ENCODE results near the gene CAPNS2.

The CAPNS2 gene

DNA sequence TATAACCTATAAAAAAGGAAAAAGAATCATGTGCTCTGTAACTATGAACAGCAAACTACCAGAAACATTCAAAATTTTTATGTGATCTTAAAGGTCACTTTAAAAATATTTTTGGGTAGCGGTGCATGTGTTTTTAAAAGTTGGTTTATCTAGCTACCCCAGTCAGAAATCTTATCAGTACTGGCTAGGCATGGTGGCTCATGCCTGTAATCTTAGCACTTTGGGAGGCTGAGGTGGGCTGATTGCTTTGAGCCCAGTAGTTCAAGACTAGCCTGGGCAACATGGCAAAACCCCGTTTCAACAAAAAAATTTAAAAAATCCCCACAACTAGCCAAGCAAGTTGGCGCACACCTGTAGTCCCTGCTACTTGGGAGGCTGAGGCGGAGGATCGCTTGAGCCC is 3.7 kb downstream of the CAPNS2 start:
- no peak for DNase-seq (ENCODE audit: low spot score)
- TF ChIP-seq CTCF (IDR thresholded peaks at IDR 0.05; ENCODE audit: extremely low read depth, insufficient read depth, missing control alignments) = no peak
- in situ Hi-C loops (cut with MboI; ENCODE audit: low pct_unique_long_range_greater_than_20kb, low sequenced_read_pairs, unreplicated experiment) = no loop called here

DNA sequence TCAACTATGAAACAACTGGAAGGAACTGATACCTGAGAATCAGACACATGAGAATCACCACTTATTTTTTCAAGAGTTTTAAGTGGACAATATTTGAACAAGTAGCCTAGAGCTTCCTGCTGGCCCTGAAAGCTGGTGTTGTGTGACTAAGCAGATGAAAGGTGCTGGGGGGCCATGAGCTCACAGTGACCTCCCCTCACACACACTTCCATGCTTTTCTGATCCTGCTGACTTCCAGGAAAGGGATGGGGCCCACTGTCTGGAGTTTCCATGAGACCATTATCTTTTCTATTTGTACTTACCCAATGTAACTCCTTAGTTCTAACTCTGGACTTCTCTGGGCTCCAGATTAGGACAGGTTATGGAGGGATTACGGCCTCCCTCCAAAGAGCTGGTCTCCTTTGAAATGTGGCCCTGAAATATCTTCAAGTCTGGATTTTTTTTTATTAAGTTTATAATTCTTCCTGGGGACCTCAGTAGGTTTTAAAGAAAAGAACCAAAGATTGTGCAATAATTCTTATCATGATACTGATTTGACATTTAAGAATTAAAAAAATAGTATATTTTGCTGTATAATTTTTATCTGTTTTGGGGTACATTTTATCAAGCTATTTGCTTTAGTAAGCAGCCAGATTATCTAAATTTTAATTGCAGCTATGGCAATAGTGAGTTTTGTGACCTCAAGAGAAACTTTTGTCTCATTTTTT is 4.9 kb downstream of the CAPNS2 start:
- no peak for DNase-seq (ENCODE audit: low spot score)
- in situ Hi-C loops (cut with MboI; ENCODE audit: low pct_unique_long_range_greater_than_20kb, low sequenced_read_pairs, unreplicated experiment) = no loop called here
- no peak for TF ChIP-seq CTCF (IDR thresholded peaks at IDR 0.05; ENCODE audit: extremely low read depth, insufficient read depth, missing control alignments)

- DNase-seq (ENCODE audit: low spot score) = no peak
- in situ Hi-C loops (cut with MboI; ENCODE audit: low pct_unique_long_range_greater_than_20kb, low sequenced_read_pairs, unreplicated experiment) = no loop called here
- no peak for TF ChIP-seq CTCF (IDR thresholded peaks at IDR 0.05; ENCODE audit: extremely low read depth, insufficient read depth, missing control alignments)
Observed at GRCh38 chr16:55572439-55572838, 6.0 kb downstream of the CAPNS2 start.

DNA sequence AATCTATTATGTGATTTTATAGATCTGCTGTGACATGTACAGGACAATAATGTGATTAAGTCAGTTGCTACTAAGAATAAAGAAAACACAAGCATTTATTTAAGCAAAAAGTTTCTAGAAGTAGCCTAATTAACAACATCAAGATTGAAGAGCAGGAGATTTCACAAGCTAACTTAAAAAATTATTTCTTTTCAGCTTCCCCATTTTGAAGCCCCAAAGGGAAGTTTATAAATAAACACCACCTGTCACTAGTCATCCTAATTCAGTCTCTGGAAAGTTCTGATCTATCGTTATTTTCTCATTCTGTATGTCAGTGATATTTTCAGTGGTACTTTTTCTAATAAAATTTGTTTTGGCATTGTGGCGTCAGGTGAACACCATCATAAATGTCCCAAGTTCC is 8.3 kb downstream of the CAPNS2 start:
- no peak for TF ChIP-seq CTCF (IDR thresholded peaks at IDR 0.05; ENCODE audit: extremely low read depth, insufficient read depth, missing control alignments)
- DNase-seq (ENCODE audit: low spot score) = no peak
- in situ Hi-C loops (cut with MboI; ENCODE audit: low pct_unique_long_range_greater_than_20kb, low sequenced_read_pairs, unreplicated experiment) = no loop called here

GRCh38 chr16:55575496-55575895 is 9.0 kb downstream of the CAPNS2 start:
- in situ Hi-C loops (cut with MboI; ENCODE audit: low pct_unique_long_range_greater_than_20kb, low sequenced_read_pairs, unreplicated experiment) = no loop called here
- no peak for DNase-seq (ENCODE audit: low spot score)
- TF ChIP-seq CTCF (IDR thresholded peaks at IDR 0.05; ENCODE audit: extremely low read depth, insufficient read depth, missing control alignments) = no peak

GRCh38 chr16:55576384-55576783 is 9.9 kb downstream of the CAPNS2 start:
- in situ Hi-C loops (cut with MboI; ENCODE audit: low pct_unique_long_range_greater_than_20kb, low sequenced_read_pairs, unreplicated experiment) = no loop called here
- DNase-seq (ENCODE audit: low spot score) = no peak
- TF ChIP-seq CTCF (IDR thresholded peaks at IDR 0.05; ENCODE audit: extremely low read depth, insufficient read depth, missing control alignments) = no peak

Data from GM13977 (cell line).